Measurements from ENCODE around the gene ASB6. TPM values are rescaled to one million over a fixed set of nuclear protein-coding genes. Genes with fewer than 3 reads are reported as not detected.

ASB6 gene
- total and polyA plus RNA-seq, 2 experiments from 2014 or later: 8.8 to 19.8 TPM

GRCh38 chr9:129586245-129586644 lies 55.7 kb downstream of the ASB6 start:
- H3F3A ChIP-seq (replicated peaks; ENCODE audit: low read depth): no peaks in the 10 kb centered on the region
- Mint-ChIP-seq H3K9me3 (no peaks in the 10 kb centered on the region), H3K27me3 (ENCODE audit: insufficient read depth, low read depth, poor library complexity) (peaks cover 29% of the 10 kb centered on the region), H3K4me3 (no peak overlapping the region), H3K36me3 (ENCODE audit: low read depth) (no peaks in the 10 kb centered on the region), H3K4me1 (peaks cover 36% of the 10 kb centered on the region), H3K27ac (no peak overlapping the region)
- H3K27ac ChIP-seq (ENCODE audit: low read depth): no peak overlapping the region
- H4K20me1 ChIP-seq (replicated peaks; ENCODE audit: insufficient read depth): no peaks in the 10 kb centered on the region
- H3K4me3 ChIP-seq: no peak overlapping the region
- TF ChIP-seq REST (IDR thresholded peaks at IDR 0.05; ENCODE audit: unreplicated experiment) (no peak), ZNF462 (CRISPR knock-in tag; IDR thresholded peaks at IDR 0.05) (no peak), JUNB (IDR thresholded peaks at IDR 0.05; ENCODE audit: unreplicated experiment) (no peak), POLR2AphosphoS5 (IDR thresholded peaks at IDR 0.05; ENCODE audit: low read depth) (no peak), ZNF331 (CRISPR knock-in tag; IDR thresholded peaks at IDR 0.05; ENCODE audit: low read depth) (no peak), NANOG (IDR thresholded peaks at IDR 0.05; ENCODE audit: borderline replicate concordance) (no peak), CTCF (conservative IDR thresholded peaks at IDR 0.05; ENCODE audit: low read depth in 2 of 2) (no peak), ZNF114 (CRISPR knock-in tag; IDR thresholded peaks at IDR 0.05) (no peak), CREB1 (CRISPR knock-in tag; IDR thresholded peaks at IDR 0.05; ENCODE audit: low read depth) (no peak), ETS1 (IDR thresholded peaks at IDR 0.05) (no peak), EZH2phosphoT487 (IDR thresholded peaks at IDR 0.05; ENCODE audit: unreplicated experiment) (no peak), EZH2 (IDR thresholded peaks at IDR 0.05; ENCODE audit: low read depth, unreplicated experiment) (no peak), STAT1 (IDR thresholded peaks at IDR 0.05; ENCODE audit: unreplicated experiment) (no peak)
- no peak for ATAC-seq
- H3K27me3 ChIP-seq (ENCODE audit: insufficient read depth): peaks cover 11% of the 10 kb centered on the region; the same call in 1 of the 2 replicates
- no peak overlapping the region for H3K4me2 ChIP-seq
- no peaks in the 10 kb centered on the region for H3K9me2 ChIP-seq (ENCODE audit: insufficient read depth)
- H2AFZ ChIP-seq: no peak overlapping the region
- no peaks in the 10 kb centered on the region for H3K36me3 ChIP-seq (ENCODE audit: insufficient read depth)
- H3K79me2 ChIP-seq (replicated peaks; ENCODE audit: insufficient read depth): no peaks in the 10 kb centered on the region
- DNase-seq (ENCODE audit: low spot score): no peak
- peaks cover 3% of the 10 kb centered on the region; the same call in 1 of the 2 replicates for H3K4me1 ChIP-seq (ENCODE audit: insufficient read depth)
